CD4-positive, alpha-beta T cell (primary cell): ENCODE results near the gene BPIFB1. TPM values are rescaled to one million over a fixed set of nuclear protein-coding genes. Genes with fewer than 3 reads are reported as not detected.

Source experiments
- ATAC-seq: fragments of 200-7000 bp; cut with Tn5 transposase; one replicate; pipeline ENCODE4 v1.10.0; 2022; ENCODE audit warnings: mild to moderate bottlenecking; ENCODE audit not compliant: poor library complexity
- CTCF ChIA-PET: fragments of 350-600 bp; sonication (Branson Sonifier 250); formaldehyde crosslinking; loops from one replicate; lab custom pipeline; 2021; ENCODE audit warnings: antibody characterized with exemption, inconsistent platforms; lab: Charles Lee
- POLR2A ChIA-PET: fragments of 350-600 bp; sonication (Branson Sonifier 250); formaldehyde crosslinking; loops from one replicate; lab custom pipeline; 2021; ENCODE audit warnings: antibody characterized with exemption, inconsistent platforms; lab: Charles Lee
- DNase-seq, 14 experiments: peaks; one replicate each; pipeline ENCODE4 v3.0.0-alpha.2; 2013 to 2020; ENCODE audit warnings: mixed read lengths in 2 of 14
- H3K27ac ChIP-seq, 2 donors: one replicate each; pipeline versions ENCODE4 v1.5.1 to v1.7.0; 2013; ENCODE audit warnings: low read length in 2 of 2, low read depth in 1 of 2, mild to moderate bottlenecking in 1 of 2
- H3K27me3 ChIP-seq, 2 experiments: 1 replicate in 1 of 2; 2 replicates in 1 of 2; pipeline versions ENCODE4 v1.6.1 to v1.7.0; 2013; ENCODE audit warnings: low read length in 2 of 2, control low read depth in 1 of 2, mild to moderate bottlenecking in 1 of 2, moderate library complexity in 1 of 2; ENCODE audit not compliant: insufficient read depth in 2 of 2, control insufficient read depth in 1 of 2
- H3K36me3 ChIP-seq: one replicate; pipeline ENCODE4 v1.6.1; 2013; ENCODE audit warnings: low read length, control low read depth; ENCODE audit not compliant: insufficient read depth
- H3K4me1 ChIP-seq: one replicate; pipeline ENCODE4 v1.6.1; 2013; ENCODE audit warnings: low read length, control low read depth; ENCODE audit not compliant: insufficient read depth
- H3K4me3 ChIP-seq: one replicate; pipeline ENCODE4 v1.5.1; 2013; ENCODE audit warnings: mild to moderate bottlenecking, low read length, moderate library complexity
- H3K9me3 ChIP-seq, 2 experiments: 1 replicate in 1 of 2; 2 replicates in 1 of 2; pipeline versions ENCODE4 v1.6.1 to v1.7.0; 2013; ENCODE audit warnings: low read length in 2 of 2, mild to moderate bottlenecking in 2 of 2, control low read depth in 1 of 2, moderate library complexity in 1 of 2; ENCODE audit not compliant: control insufficient read depth in 1 of 2, insufficient read depth in 1 of 2
- H3K27ac Mint-ChIP-seq: one replicate; pipeline ENCODE4 v1.8.0; 2020; ENCODE audit warnings: mixed read lengths
- H3K27me3 Mint-ChIP-seq: one replicate; pipeline ENCODE4 v1.8.0; 2021; ENCODE audit warnings: mixed read lengths
- H3K36me3 Mint-ChIP-seq: one replicate; pipeline ENCODE4 v1.8.0; 2021; ENCODE audit warnings: low read depth, mixed read lengths
- H3K4me1 Mint-ChIP-seq: one replicate; pipeline ENCODE4 v1.8.0; 2021; ENCODE audit warnings: low read depth, mixed read lengths
- H3K4me3 Mint-ChIP-seq: one replicate; pipeline ENCODE4 v1.8.0; 2020; ENCODE audit warnings: mild to moderate bottlenecking, mixed read lengths
- H3K9me3 Mint-ChIP-seq: one replicate; pipeline ENCODE4 v1.8.0; 2020; ENCODE audit warnings: mixed read lengths
- CTCF ChIP-seq: fragments of 200-600 bp; IDR thresholded peaks from one replicate; pipeline ENCODE4 v1.8.0; 2022; ENCODE audit warnings: antibody characterized with exemption, mild to moderate bottlenecking
- intact Hi-C, 2 experiments: fragments of 100-400 bp; cut with DNase I in 1 of 2; cut with micrococcal nuclease in 1 of 2; formaldehyde crosslinking; loops; one replicate each; pipeline versions ENCODE4 v1.15.1 to v1.9.0; 2023 to 2025; cut with DNase I, micrococcal nuclease
- total RNA-seq, 174 experiments: library from RNA in 2 of 174; stranded (reverse) in 2 of 174; gene quantifications; one replicate each; pipeline ENCODE4 v1.2.3 and lab custom pipeline; 2021 to 2026

Gene BPIFB1
- total RNA-seq, 2 experiments from 2014 or later, result not detected

- Histone ChIP-seq H3K27ac (no peak overlapping the region), H3K4me3 (no peak overlapping the region), H3K4me1 (no peaks in the 10 kb centered on the region), H3K36me3 (no peaks in the 10 kb centered on the region), H3K9me3 (no peaks in the 10 kb centered on the region), H3K27me3 (no peaks in the 10 kb centered on the region)
- H3K4me3 Mint-ChIP-seq, result no peak overlapping the region
- no peak for DNase-seq
- no peak for ATAC-seq
- no peak for TF ChIP-seq CTCF
- H3K27ac Mint-ChIP-seq, result no peak overlapping the region
- ChIA-PET CTCF (no interaction called here), POLR2A (no interaction called here)
- H3K9me3 Mint-ChIP-seq, result no peaks in the 10 kb centered on the region
- no peaks in the 10 kb centered on the region for H3K36me3 Mint-ChIP-seq
- no peaks in the 10 kb centered on the region for H3K4me1 Mint-ChIP-seq
- H3K27me3 Mint-ChIP-seq, result peaks cover 10% of the 10 kb centered on the region
- intact Hi-C loops, result no loop called here
Measured at GRCh38 chr20:33275871-33276270, 7.1 kb upstream of the BPIFB1 start.

GRCh38 chr20:33276303-33277113 is 6.5 kb upstream of the BPIFB1 start:
- no peak overlapping the region for H3K27ac ChIP-seq
- H3K27ac Mint-ChIP-seq, result no peak overlapping the region
- no peaks in the 10 kb centered on the region for H3K9me3 Mint-ChIP-seq
- no peaks in the 10 kb centered on the region for H3K36me3 ChIP-seq
- DNase-seq (no peak), ATAC-seq (no peak)
- no peaks in the 10 kb centered on the region for H3K4me1 ChIP-seq
- H3K9me3 ChIP-seq, result no peaks in the 10 kb centered on the region
- intact Hi-C loops, result no loop called here
- no peaks in the 10 kb centered on the region for H3K4me1 Mint-ChIP-seq
- no peaks in the 10 kb centered on the region for H3K27me3 ChIP-seq
- H3K36me3 Mint-ChIP-seq, result no peaks in the 10 kb centered on the region
- CTCF ChIA-PET, result no interaction called here
- H3K27me3 Mint-ChIP-seq, result peaks cover 10% of the 10 kb centered on the region
- POLR2A ChIA-PET, result no interaction called here
- no peak overlapping the region for H3K4me3 Mint-ChIP-seq
- H3K4me3 ChIP-seq, result no peak overlapping the region
- no peak for TF ChIP-seq CTCF

- Mint-ChIP-seq H3K27ac (no peak overlapping the region), H3K4me1 (no peaks in the 10 kb centered on the region), H3K36me3 (no peaks in the 10 kb centered on the region), H3K4me3 (no peak overlapping the region), H3K27me3 (peaks cover 10% of the 10 kb centered on the region), H3K9me3 (no peaks in the 10 kb centered on the region)
- TF ChIP-seq CTCF, result no peak
- ATAC-seq (no peak), DNase-seq (no peak)
- intact Hi-C loops, result no loop called here
- CTCF ChIA-PET, result no interaction called here
- Histone ChIP-seq H3K4me1 (no peaks in the 10 kb centered on the region), H3K27me3 (no peaks in the 10 kb centered on the region), H3K27ac (no peak overlapping the region), H3K9me3 (no peaks in the 10 kb centered on the region), H3K4me3 (no peak overlapping the region), H3K36me3 (no peaks in the 10 kb centered on the region)
- POLR2A ChIA-PET, result no interaction called here
Measured at GRCh38 chr20:33277471-33278441, 5.3 kb upstream of the BPIFB1 start.
